ENCODE data around the gene ACSL3. TPM values are rescaled to one million over a fixed set of nuclear protein-coding genes. Genes with fewer than 3 reads are reported as not detected.

The ACSL3 gene
- total RNA-seq, 2 experiments from 2014 or later: 64.0 to 66.2 TPM

- Mint-ChIP-seq H3K4me3 (no peak overlapping the region), H3K4me1 (peaks cover 21% of the 10 kb centered on the region), H3K36me3 (peaks cover 5% of the 10 kb centered on the region), H3K27me3 (no peaks in the 10 kb centered on the region), H3K9me3 (no peaks in the 10 kb centered on the region), H3K27ac (no peak overlapping the region)
- DNase-seq: no peak
Observed at GRCh38 chr2:222884114-222884771, 23.4 kb downstream of the ACSL3 start.

- Mint-ChIP-seq H3K27ac (no peak overlapping the region), H3K4me1 (peaks cover 19% of the 10 kb centered on the region), H3K9me3 (no peaks in the 10 kb centered on the region), H3K27me3 (no peaks in the 10 kb centered on the region), H3K36me3 (peaks cover 8% of the 10 kb centered on the region), H3K4me3 (no peak overlapping the region)
- no peak for DNase-seq
Observed at GRCh38 chr2:222884805-222885424, 24.1 kb downstream of the ACSL3 start.

GRCh38 chr2:222887124-222887523 lies 26.3 kb downstream of the ACSL3 start:
- H3K4me1 Mint-ChIP-seq: peaks cover 22% of the 10 kb centered on the region
- H3K4me3 Mint-ChIP-seq: no peak overlapping the region
- no peak for DNase-seq
- H3K27me3 Mint-ChIP-seq: no peaks in the 10 kb centered on the region
- H3K27ac Mint-ChIP-seq: no peak overlapping the region
- H3K9me3 Mint-ChIP-seq: no peaks in the 10 kb centered on the region
- H3K36me3 Mint-ChIP-seq: peaks cover 8% of the 10 kb centered on the region

- Mint-ChIP-seq H3K4me1 (peaks cover 24% of the 10 kb centered on the region), H3K27me3 (no peaks in the 10 kb centered on the region), H3K27ac (no peak overlapping the region), H3K36me3 (peaks cover 10% of the 10 kb centered on the region), H3K4me3 (no peak overlapping the region), H3K9me3 (no peaks in the 10 kb centered on the region)
- no peak for DNase-seq
Observed at GRCh38 chr2:222888716-222889115, 27.9 kb downstream of the ACSL3 start.

GRCh38 chr2:222891890-222892289 lies 31.1 kb downstream of the ACSL3 start:
- no peak for DNase-seq
- H3K4me1 Mint-ChIP-seq: peaks cover 26% of the 10 kb centered on the region
- no peaks in the 10 kb centered on the region for H3K9me3 Mint-ChIP-seq
- H3K27ac Mint-ChIP-seq: no peak overlapping the region
- H3K36me3 Mint-ChIP-seq: peaks cover 11% of the 10 kb centered on the region
- H3K27me3 Mint-ChIP-seq: no peaks in the 10 kb centered on the region
- no peak overlapping the region for H3K4me3 Mint-ChIP-seq

GRCh38 chr2:222892321-222892720 lies 31.5 kb downstream of the ACSL3 start:
- Mint-ChIP-seq H3K9me3 (no peaks in the 10 kb centered on the region), H3K27ac (no peak overlapping the region), H3K27me3 (no peaks in the 10 kb centered on the region), H3K36me3 (peaks cover 11% of the 10 kb centered on the region), H3K4me1 (peaks cover 26% of the 10 kb centered on the region), H3K4me3 (no peak overlapping the region)
- DNase-seq: no peak

GRCh38 chr2:222892761-222893160 lies 31.9 kb downstream of the ACSL3 start:
- DNase-seq: no peak
- peaks cover 11% of the 10 kb centered on the region for H3K36me3 Mint-ChIP-seq
- no peak overlapping the region for H3K4me3 Mint-ChIP-seq
- H3K9me3 Mint-ChIP-seq: no peaks in the 10 kb centered on the region
- H3K27me3 Mint-ChIP-seq: no peaks in the 10 kb centered on the region
- H3K4me1 Mint-ChIP-seq: peaks cover 24% of the 10 kb centered on the region
- H3K27ac Mint-ChIP-seq: no peak overlapping the region

- Mint-ChIP-seq H3K27ac (peak overlapping the region; percentile 48), H3K4me1 (peaks cover 24% of the 10 kb centered on the region), H3K36me3 (peaks cover 10% of the 10 kb centered on the region), H3K4me3 (no peak overlapping the region), H3K27me3 (no peaks in the 10 kb centered on the region), H3K9me3 (no peaks in the 10 kb centered on the region)
- no peak for DNase-seq
Observed at GRCh38 chr2:222893716-222894115, 32.9 kb downstream of the ACSL3 start.

- H3K4me1 Mint-ChIP-seq: peaks cover 24% of the 10 kb centered on the region
- no peaks in the 10 kb centered on the region for H3K27me3 Mint-ChIP-seq
- no peaks in the 10 kb centered on the region for H3K9me3 Mint-ChIP-seq
- peaks cover 3% of the 10 kb centered on the region for H3K36me3 Mint-ChIP-seq
- no peak overlapping the region for H3K4me3 Mint-ChIP-seq
- no peak for DNase-seq
- H3K27ac Mint-ChIP-seq: peak overlapping the region; percentile 14
Observed at GRCh38 chr2:222895144-222895543, 34.3 kb downstream of the ACSL3 start.

GRCh38 chr2:222897898-222898297 lies 37.1 kb downstream of the ACSL3 start:
- no peaks in the 10 kb centered on the region for H3K27me3 Mint-ChIP-seq

GRCh38 chr2:222899413-222900181 lies 38.8 kb downstream of the ACSL3 start:
- DNase-seq: no peak
- Mint-ChIP-seq H3K4me3 (no peak overlapping the region), H3K27me3 (no peaks in the 10 kb centered on the region), H3K27ac (no peak overlapping the region), H3K9me3 (no peaks in the 10 kb centered on the region), H3K36me3 (peaks cover 1% of the 10 kb centered on the region), H3K4me1 (peaks cover 4% of the 10 kb centered on the region)

More at GRCh38 chr2:222897898-222898297, 37.1 kb downstream of the ACSL3 start:
- Mint-ChIP-seq H3K4me3 (no peak overlapping the region), H3K9me3 (no peaks in the 10 kb centered on the region), H3K36me3 (peaks cover 5% of the 10 kb centered on the region), H3K27ac (no peak overlapping the region), H3K4me1 (peaks cover 15% of the 10 kb centered on the region)
- no peak for DNase-seq

GRCh38 chr2:222900354-222900753 lies 39.5 kb downstream of the ACSL3 start:
- Mint-ChIP-seq H3K4me3 (no peak overlapping the region), H3K27me3 (no peaks in the 10 kb centered on the region), H3K4me1 (no peaks in the 10 kb centered on the region), H3K9me3 (no peaks in the 10 kb centered on the region), H3K27ac (no peak overlapping the region), H3K36me3 (peaks cover 1% of the 10 kb centered on the region)
- no peak for DNase-seq

GRCh38 chr2:222902660-222903059 lies 41.8 kb downstream of the ACSL3 start:
- Mint-ChIP-seq H3K9me3 (no peaks in the 10 kb centered on the region), H3K36me3 (peaks cover 1% of the 10 kb centered on the region), H3K27me3 (no peaks in the 10 kb centered on the region), H3K27ac (peak overlapping the region; percentile 32), H3K4me1 (peaks cover 4% of the 10 kb centered on the region), H3K4me3 (no peak overlapping the region)
- DNase-seq: no peak

- no peak overlapping the region for H3K4me3 Mint-ChIP-seq
Observed at GRCh38 chr2:222903234-222904220, 42.7 kb downstream of the ACSL3 start.

More at GRCh38 chr2:222903234-222904220, 42.7 kb downstream of the ACSL3 start:
- H3K36me3 Mint-ChIP-seq: peaks cover 1% of the 10 kb centered on the region
- DNase-seq: no peak
- H3K4me1 Mint-ChIP-seq: peaks cover 6% of the 10 kb centered on the region
- no peaks in the 10 kb centered on the region for H3K9me3 Mint-ChIP-seq
- no peak overlapping the region for H3K27ac Mint-ChIP-seq
- no peaks in the 10 kb centered on the region for H3K27me3 Mint-ChIP-seq
